UCSD-AML1 (cell line): Measurements from ENCODE around the gene CRK.

Experiments used
- DNase-seq: peaks from one replicate; lab custom pipeline; 2025; ENCODE audit not compliant: unreplicated experiment; lab: John Stamatoyannopoulos, UW

CRK gene

GRCh38 chr17:1455797-1456599, at the start of gene CRK:
CRK (minus strand) TSS chr17:1456232; CDS start chr17:1456117, 115 bp downstream.
- peak; percentile 98 for DNase-seq

GRCh38 chr17:1505586-1505985, 49.6 kb upstream of the CRK start:
- no peak for DNase-seq

- no peak for DNase-seq
Observed at GRCh38 chr17:1504866-1505265, 48.8 kb upstream of the CRK start.

GRCh38 chr17:1503699-1504098, 47.7 kb upstream of the CRK start:
- DNase-seq, result no peak

- no peak for DNase-seq
Observed at GRCh38 chr17:1498869-1499268, 42.8 kb upstream of the CRK start.

GRCh38 chr17:1498233-1498632, 42.2 kb upstream of the CRK start:
- DNase-seq, result no peak

- DNase-seq, result no peak
Observed at GRCh38 chr17:1497831-1498230, 41.8 kb upstream of the CRK start.

- no peak for DNase-seq
Observed at GRCh38 chr17:1496869-1497268, 40.8 kb upstream of the CRK start.

GRCh38 chr17:1495265-1495989, 39.4 kb upstream of the CRK start:
- no peak for DNase-seq

- no peak for DNase-seq
Observed at GRCh38 chr17:1494736-1495253, 38.8 kb upstream of the CRK start.

GRCh38 chr17:1494203-1494602, 38.2 kb upstream of the CRK start:
- no peak for DNase-seq

- peak; percentile 61 for DNase-seq
Observed at GRCh38 chr17:1493291-1493980, 37.4 kb upstream of the CRK start.

GRCh38 chr17:1492249-1493206, 36.5 kb upstream of the CRK start, which contains the start of gene MYO1C:
MYO1C (minus strand) TSS chr17:1492686; CDS start chr17:1492487, 199 bp downstream.
- DNase-seq, result no peak

GRCh38 chr17:1491443-1492248, 35.6 kb upstream of the CRK start:
- DNase-seq, result peak; percentile 55

- DNase-seq, result peak; percentile 71
Observed at GRCh38 chr17:1490643-1491442, 34.8 kb upstream of the CRK start.

- no peak for DNase-seq
Observed at GRCh38 chr17:1488826-1489270, 32.8 kb upstream of the CRK start.

- peak; percentile 81 for DNase-seq
Observed at GRCh38 chr17:1487939-1488825, 32.1 kb upstream of the CRK start.
